GM21367 (cell line): ENCODE data around the gene AUTS2.
"Not testable (repeated sequence)": the region's sequence is repeated elsewhere in the genome, so short reads cannot be mapped to it uniquely, and the experiment has no call there.

Experiments used
- ATAC-seq: cut with Tn5 transposase; IDR thresholded peaks from one replicate; pipeline ENCODE4 v1.9.1; 2021; ENCODE audit not compliant: unreplicated experiment

The AUTS2 gene

DNA sequence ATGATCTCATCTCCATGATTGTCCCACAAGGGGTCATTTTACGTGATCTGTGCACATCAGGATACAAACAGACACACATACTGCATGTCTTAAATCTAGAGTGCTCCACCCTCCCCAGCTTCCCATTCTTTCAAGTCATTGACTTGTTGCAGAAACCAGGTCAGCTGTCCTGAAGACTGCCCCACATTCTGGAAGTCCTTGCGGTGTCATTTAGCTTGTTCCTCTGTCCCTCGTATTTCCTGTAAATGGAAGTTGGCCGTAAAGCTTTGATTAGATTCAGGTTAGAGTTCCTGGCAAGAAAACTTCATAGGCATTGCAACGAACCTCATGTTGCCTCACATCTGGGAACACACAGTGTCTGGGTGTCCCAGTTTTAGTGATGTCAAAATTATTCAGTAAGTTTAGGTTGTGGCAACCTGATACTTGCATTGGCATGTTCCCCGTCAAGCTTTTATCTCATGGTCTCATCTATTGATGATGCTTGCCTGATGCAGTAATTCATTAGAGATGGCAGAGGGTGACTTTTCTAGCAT, 1116.3 kb downstream of the AUTS2 start:
- ATAC-seq = no peak

DNA sequence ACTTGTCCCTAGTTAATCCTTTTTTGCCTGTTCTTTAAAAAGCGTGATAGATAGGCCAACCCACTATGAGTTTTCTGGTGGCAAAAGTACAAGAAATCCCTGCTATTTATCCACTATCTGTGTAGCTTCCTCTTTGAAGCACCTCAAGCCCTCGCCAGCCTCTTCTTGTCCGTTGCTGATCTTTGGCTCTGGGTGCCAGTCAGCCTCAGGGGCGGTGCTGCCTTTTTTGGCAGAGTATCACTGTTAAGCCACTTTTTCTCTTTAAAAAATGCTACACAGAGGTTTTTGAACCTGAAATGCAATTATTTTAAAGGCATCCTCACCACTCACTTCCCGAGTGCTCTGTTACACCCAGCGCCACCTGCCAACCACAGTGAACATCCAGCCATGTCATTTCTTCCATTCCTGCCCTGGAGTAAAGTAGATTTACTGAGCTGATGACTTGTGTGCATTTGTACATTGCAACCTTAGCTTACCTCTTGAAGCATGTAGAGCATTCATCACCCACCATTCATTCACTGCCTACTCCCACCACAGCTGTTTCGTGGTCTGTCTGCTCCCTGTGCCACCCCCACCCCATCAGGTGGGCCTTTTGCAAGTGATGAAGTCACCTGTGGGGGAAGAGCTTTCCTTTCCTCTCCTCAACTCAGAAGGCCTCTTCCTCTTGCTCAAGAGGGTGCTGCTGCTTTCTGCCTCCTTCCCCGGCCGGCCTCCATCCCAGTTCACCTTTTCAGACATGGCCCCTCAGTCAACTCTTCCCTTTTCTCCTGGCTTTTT, 1119.5 kb downstream of the AUTS2 start:
- ATAC-seq = no peak

DNA sequence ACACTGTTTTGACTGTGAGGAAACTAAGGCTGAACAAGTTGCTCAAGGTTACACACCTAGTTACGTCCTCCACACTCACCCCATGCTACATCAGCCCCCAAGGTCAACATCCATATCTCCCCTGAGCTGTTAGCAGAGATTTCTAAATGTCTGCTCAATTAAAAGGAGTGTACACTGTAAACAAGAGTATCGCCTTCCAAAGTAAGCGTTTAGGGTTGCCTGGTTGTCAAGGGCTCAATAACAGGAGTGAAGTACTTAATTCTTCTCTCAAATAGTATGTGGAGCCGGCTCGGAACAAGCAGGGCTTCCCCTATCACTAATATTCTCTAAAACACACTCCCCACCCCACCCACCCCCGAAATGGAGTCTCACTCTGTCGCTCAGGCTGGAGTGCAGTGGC, 1120.8 kb downstream of the AUTS2 start:
- no peak for ATAC-seq

DNA sequence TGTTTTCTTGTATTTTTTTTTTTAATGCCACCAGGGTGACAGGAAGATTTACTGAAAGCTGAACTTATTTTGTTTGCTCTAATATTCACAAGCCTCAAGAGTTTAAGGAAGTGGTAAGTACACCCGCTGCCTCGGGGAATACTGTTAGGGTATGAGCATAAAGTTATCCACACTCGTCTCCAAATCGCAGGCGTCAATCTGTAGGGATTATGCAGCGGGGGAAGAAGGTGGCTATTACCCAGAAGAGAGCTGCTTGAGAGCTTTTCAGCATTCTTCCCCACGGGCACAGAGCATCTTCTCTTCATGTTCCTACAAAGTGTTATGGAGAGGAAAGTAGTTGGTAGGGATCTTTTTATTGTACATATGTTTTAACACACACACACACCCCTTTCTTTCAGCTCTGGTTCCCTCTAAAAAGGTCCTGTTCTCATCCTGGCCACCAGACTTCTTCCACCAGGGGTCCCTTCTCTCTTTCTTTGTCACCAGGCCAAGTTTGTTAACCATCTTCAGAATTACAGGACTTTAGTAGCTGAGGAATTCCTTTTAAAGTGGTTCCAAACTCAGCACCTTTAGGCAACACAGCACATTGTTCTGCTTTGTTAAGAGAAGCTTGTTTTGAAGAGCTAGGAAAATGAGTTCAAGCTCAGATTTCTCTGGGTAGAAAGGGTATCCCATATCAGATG, 1122.1 kb downstream of the AUTS2 start:
- no peak for ATAC-seq

DNA sequence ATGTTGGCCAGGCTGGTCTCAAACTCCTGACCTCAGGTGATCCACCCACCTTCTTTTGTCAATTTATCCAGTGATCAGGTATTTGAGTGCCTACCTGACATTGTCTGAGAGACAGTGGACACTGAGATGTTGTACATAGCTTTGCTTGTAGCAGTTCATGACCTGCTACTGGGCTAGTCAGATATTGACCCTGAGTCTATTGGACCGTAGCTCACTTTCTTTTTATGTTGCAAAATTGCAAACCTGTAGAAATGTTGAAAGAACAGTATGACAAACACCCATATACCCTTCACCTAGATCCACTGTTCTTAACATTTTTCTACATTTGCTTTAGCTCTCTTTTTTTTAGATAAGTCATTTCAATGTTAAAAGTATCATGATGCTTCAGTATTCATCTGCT, 1123.2 kb downstream of the AUTS2 start:
- no peak for ATAC-seq

DNA sequence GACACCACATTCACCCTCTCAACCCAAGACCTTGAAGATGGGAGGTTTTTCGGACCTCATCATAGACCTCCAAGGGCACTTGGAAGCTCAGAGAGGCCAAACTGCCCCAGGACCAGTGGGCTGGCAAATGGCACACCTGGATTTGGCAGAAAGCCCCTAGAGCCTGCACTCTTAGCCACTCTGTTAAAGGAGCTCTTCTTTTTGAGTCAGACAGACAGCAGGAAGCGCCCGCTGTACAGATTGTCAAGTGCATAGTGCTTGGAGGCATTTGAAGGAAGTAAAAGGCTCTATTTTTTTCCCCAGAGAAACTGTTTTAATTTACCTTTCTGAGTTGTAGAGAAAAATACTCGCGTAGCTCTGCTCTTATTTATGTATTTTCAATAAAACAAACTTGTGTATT, 1125.1 kb downstream of the AUTS2 start:
- ATAC-seq = no peak

DNA sequence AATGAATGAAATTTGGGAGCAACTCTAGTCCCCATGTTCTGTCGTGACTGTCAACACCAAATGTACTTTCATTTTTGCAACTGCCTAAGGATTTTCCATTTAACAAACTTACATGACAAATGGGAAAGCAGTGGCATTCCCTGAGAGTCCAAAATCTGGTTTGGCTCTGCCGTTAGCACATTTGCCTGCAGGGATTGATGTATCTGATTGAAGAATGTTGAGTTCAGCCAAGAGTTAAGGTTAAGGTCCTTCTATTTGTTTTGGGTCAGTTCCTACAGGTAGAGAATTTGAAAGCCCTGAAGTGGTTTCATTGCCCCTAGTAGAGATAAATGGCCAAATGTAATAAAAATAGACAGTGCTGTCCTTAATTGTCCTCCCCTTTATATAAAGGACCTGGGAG, 1127.2 kb downstream of the AUTS2 start:
- no peak for ATAC-seq

DNA sequence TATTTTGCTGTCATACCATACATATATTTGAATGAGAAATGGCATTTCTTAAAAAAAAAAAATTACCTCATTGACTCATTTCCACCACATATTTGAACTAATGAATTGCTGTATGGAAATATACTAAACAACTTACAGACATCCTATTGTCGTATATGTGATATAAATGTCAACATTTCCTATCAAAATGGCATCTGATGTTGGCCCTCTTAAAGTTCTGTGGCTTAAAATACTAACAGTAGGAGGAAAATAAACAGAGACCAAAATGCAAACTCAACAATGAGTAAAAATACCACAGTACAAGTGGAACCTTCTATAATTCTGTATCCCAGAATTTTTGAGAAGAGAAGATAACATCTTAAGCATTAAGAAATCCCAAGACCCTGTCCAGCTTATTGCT, 1128.0 kb downstream of the AUTS2 start:
- no peak for ATAC-seq

DNA sequence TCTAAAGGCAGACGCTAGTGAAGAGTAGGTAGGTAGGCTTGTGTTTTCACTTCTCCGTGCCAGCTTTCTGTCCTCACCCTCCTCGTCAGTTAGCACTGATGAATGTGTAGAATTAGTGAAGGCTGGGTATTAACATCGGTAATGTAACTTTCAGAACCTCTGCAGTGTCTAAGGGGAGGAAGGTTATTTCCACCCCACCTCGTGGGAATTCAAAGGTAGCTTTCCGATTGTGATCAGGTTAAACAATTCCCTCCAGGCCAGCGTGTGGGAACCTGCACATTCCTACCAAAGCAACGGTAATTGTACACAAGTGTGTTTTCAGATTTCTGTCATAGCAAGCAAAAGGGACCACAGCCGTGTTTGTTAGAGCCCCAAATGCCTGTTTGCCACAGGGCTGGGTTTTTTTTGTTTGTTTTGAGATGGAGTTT, 1128.7 kb downstream of the AUTS2 start:
- ATAC-seq = peak; percentile 59

DNA sequence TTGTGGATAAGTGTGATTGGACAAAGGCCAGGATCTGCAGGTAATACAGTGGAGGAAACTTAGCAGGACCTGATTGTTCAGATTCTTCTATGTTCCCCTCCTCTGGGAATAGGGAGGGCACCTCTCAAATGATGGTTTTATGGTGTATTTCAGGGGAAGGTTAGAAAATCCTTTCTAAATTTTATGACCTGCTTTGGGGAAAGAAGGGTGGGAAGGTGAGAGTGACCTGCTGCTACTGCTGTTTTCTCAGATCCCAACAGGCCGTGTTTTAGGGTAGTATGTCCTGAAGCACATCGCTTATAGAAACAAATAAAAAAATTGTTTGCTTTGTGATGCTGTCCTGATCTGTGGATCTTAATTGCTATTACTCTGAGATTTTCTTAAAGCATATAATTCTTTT, 1129.6 kb downstream of the AUTS2 start:
- no peak for ATAC-seq

DNA sequence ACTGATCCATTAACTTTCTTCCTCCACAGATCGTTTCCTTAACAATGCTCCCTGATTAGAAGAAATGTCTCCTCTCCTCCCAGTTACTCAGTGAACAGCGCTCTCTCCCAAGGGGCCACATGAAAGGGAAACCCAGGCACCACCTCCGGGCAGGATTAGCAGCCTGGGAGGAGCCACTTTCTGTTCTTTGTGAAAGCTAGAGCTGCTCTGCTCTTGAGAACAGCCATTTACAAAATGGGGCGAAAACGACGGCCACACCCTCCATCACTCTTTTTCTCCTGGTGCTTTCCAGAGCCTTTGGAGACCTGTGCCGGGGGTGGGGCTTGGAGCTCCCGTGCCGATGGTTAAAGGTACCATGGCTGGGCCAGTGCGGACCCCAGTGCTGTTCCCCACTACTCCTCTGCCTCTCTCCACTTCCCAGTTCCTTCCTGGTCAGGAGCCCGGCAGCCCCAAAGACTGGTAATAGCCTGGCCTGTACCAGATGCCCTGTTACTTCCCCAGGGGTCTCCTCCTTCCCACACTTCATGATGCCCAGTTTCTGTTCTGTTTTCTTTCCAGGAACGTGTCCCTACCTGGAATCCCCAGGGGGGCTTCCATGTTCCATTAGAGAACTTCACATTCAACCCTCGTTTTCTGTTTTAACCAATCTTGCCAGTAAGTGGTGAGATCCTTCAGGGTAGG, 1130.7 kb downstream of the AUTS2 start:
- no peak for ATAC-seq

DNA sequence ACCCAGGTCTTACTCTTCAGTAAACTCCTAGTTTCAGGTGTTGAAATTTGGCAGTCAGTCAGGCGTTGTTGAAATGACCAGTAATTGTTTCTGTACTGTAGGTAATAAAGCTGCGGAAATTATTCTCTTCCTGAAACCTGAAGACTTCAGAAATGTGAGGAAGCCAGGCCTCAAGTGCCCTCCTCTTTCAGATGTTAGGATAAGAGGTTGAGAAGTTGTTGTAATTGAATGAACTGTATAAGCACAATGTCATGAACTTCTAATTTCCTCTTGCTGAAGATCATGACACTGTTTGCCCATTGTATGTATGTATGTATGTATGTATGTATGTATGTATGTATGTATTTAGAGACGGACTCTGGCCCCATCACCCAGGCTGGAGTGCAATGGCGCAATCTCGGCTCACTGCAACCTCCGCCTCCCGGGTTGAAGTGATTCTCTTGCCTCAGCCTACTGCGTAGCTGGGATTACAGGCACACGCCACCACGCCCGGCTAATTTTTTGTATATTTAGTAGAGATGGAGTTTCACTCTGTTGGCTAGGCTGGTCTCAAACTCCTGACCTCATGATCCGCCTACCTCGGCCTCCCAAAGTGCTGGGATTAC, 1131.4 kb downstream of the AUTS2 start:
- not testable (repeated sequence) for ATAC-seq

DNA sequence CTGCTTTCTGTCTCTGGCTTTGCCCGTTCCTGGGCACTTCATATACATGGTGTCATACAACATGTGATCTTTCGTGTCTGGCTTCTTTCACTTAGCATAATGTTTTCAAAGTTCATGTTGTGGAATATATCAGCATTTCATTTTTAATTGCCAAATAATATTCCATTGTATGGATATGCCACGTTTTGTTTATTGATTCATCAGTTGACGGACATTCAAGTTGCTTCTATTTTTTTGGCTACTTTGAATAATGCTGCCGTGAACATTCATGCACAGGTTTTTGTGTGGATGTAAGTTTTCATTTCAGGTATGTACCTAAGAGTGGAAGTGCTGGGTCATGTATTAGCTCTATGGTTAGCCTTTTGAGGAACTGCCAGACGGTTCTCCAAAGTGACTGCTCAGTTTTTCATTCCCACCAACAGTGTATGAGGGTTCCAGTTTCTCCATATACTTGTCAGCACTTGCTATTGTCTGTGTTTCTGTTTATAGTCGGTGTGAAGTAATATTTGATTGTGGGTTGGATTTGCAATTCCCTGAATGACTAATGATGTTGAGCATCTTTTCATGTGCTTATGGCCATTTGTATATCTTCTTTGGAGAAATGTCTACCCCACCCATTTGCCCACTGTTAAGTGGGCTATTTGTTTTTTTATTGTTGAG, 1132.3 kb downstream of the AUTS2 start:
- no peak for ATAC-seq

DNA sequence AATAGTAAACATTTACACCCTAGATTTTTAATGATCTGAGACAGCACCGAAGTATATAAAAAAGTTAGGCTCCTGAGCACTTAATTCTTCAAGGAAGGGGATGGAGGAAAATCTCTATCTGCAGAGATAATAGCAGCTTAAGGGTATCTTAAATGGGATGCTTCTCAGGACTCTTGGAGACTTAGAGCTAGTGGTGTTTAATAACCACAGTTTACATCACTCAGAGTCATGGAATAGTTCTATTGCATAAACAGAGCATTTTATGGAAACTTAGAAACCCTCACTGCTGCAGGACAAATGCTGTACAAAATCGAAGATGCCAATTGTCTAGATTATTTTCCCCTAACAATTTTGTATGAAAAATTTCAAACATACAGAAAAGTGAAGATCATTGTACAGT, 1134.8 kb downstream of the AUTS2 start:
- ATAC-seq = no peak

DNA sequence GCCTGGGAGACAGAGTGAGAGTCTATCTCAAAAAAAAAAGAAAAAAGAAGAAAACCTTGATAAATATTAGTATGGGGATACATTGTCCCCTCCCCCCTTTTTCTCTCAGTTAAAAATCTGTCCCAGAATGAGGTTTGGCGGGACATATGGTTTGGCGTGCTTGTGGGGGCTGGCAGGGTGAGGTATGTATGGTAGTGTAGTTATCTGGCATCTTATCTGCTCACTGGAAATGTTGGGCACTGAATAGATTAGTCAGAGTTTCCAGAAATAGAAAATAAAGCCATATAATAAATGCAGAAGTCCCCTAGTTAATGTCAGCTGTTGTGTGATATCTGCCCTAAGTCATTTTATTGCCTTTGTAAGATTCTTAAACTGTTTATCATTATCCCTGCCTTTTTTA, 1136.1 kb downstream of the AUTS2 start:
- ATAC-seq = no peak

DNA sequence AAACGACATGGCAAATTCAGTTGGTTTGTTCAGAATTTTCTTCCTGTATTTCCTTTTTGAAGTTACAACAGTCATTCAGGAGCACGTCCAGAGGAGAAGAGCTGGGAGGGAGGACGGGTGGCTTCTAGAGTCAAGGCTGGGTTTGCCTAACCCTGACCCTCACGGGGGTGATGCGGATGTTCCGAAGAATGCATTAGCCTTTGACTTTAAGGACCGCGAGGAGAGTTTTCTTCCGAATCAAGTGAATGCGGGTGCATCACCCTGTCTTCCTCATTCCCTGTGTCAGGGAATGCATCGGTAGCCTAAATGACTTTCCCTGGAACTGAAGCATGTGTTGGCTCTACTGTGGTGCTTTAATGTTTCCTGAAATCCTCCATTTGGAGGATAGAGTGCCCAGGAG, 1137.0 kb downstream of the AUTS2 start:
- no peak for ATAC-seq

DNA sequence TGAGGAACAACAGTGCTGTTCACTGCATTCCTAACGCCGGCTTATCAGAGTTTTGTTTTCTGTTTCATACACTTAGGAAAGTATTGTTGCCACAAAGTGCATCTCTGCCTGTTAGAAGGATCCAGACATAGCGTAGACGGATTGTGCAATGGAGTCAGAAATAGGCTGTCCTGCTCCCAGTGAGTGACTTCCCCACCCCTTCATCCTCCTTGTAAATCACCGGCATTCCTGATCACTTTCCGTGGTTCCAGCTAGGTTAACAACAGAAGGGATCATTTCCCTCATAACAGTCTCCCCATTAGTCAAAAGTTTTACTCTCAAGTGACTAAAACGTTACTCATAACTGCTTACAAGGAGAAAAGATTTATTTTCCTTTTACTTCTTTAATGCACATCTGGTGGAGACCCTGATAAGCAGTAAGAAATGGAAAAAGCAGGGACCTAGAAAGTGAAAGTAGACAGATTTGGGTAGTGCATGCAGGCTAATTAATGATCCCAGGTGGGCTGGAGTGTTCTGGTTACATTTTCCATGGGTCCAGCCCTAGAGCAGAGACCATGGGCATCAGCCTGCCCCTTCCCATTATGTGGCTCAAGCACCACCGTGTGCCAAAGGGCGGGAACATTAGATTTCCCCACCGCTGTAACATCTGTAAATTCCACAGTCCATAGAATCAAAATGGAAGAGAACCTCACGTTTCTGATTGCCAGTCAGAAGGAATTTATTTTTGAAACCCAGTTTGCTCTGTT, 1138.6 kb downstream of the AUTS2 start:
- no peak for ATAC-seq

DNA sequence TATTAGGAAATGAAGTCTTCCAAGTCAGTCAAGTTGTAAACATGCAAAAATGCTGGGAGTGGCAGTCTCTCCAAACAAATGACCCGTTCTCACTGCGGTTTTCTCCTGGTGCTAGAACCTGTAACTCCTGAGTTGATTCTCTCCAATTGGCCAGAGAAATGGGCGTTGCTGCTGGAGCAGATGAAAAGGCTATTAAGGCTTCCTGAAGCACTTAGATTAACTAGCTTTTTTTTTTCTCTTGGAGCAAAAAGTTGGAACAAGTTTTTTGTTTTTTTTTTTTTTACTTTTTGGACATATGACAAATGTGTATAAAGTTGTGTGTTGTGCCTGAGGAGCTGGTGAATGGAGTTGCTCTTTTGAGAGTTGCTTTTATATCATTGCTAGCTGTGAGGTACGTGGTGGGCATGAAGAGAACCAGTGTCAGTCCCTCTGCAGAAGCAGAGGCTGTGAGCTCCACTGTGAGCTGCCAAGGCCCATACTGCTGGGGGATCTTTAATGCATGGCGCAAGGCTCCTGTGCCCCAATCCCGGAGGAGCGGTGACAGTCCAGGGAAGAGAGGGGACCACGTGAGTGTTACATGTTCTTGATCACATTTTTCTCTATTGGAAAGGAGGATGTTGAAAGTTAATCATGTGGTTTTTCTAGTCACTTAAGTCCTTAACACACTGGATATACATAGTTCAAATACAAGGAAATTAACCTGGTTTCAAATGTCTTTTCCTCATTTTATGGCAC, 1140.0 kb downstream of the AUTS2 start:
- no peak for ATAC-seq

DNA sequence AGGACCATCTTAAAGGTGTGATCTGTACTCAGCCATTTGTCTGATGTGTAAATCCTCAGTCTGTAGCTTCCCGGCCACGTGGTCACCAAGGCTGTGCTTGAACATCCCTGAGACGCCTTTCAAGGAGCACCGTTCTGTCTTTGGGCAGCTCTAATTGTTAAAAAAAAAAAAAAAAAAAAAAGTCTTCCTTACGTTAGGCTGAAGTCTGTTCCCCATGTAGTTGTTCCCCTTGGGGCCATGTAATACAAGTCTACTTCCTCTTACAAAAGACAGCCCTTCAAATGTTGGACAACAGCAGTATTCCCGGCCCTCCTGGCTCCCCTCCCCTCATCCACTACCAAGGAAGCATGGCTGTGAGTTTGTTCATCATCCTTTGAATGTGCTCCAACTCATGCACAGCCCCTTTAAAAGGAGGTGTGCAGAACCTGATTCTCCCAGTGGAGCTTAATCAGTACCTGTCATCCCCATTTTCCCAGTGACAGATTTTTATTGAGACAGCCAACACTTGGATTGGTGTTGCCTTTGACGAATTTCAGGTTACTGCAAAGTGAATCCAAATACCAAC, 1141.5 kb downstream of the AUTS2 start:
- no peak for ATAC-seq
